NCI-H146 (cell line): Measurements from ENCODE around the gene TUBA1B.
"Not testable (repeated sequence)": the region's sequence is repeated elsewhere in the genome, so short reads cannot be mapped to it uniquely, and the experiment has no call there.

ENCODE experiments used
- DNase-seq: peaks from one replicate; lab custom pipeline; 2025; lab: John Stamatoyannopoulos, UW

TUBA1B gene

GRCh38 chr12:49131051-49131893 is at the start of gene TUBA1B:
Gene TUBA1B, minus strand, starts transcription at chr12:49131395. Its CDS starts 95 bp downstream, at chr12:49131300.
- DNase-seq = peak; percentile 96

DNA sequence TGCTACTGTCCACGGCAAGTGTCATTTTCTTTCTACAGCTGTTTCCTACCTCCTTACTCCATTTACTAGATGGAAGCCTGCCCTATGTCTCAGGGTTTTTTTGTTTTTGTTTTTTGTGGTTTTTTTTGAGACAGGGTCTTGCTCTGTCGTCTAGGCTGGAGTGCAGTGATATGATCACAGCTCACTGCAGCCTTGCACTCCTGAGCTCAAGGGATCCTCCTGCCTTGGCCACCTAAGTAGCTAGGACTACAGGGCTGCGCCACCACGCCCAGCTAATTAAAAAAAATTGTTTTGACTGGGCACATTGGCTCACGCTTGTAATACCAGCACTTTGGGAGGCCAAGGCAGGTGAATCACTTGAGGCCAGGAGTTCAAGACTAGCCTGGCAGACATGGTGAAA is 43.0 kb upstream of the TUBA1B start:
- no peak for DNase-seq

DNA sequence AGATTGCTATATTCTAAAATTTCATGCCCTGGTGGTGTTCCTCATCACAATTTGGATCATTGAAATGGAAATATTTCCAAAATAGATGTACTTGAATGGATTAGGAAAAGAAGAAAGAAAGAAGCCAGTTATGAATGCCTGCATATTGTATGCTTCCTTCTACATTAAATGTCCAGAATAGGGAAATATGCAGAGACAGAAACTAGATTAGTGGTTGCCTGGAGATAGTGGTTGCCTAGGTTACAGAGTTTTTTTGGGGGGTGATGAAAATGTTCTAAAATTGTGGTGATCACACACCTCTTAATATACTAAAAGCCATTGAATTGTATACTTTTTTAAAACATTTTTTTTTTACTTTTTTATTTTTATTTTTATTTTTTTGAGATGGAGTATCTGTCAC is 39.7 kb upstream of the TUBA1B start:
- DNase-seq = no peak

DNA sequence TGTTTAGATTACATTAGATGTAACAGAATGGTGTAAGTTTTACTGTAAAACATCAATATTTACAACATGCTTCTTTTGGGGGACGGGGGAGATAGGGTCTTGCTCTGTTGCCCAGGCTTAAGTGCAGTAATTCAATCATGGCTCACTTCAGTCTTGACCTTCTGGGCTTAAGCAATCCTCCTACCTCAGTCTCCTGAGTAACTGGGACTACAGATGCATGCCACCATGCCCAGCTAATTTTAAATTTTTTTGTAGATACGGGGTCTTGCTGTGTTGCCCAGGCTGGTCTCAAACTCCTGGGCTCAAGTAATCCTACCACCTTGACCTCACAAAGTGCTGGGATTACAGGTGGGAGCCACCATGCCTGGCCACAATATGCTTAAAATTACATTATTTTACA is 33.9 kb upstream of the TUBA1B start:
- no peak for DNase-seq

- DNase-seq = not testable (repeated sequence)
Observed at GRCh38 chr12:49161901-49162300, 30.7 kb upstream of the TUBA1B start.

GRCh38 chr12:49161092-49161795 is 30.0 kb upstream of the TUBA1B start:
- no peak for DNase-seq

DNA sequence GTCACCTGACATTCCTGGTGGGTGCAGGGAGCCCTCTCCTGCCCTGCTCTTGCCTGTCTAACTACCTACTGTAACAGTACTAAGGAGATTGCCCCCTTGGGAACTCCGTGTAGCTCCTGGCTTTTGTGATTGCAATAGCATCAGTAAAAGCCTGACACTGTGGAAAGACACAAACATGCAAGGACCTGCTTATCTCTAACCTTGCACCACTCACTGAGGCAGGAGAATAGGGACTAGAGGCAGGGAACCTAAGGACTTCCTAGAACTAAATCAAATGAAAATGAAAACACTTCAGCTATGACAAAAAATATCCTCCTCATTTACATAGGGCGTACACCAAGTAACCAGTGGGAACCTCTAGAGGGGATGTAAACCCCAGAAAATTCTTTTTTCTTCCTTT is 29.2 kb upstream of the TUBA1B start:
- no peak for DNase-seq

- no peak for DNase-seq
Observed at GRCh38 chr12:49154221-49154620, 23.0 kb upstream of the TUBA1B start.

- no peak for DNase-seq
Observed at GRCh38 chr12:49147384-49147783, 16.2 kb upstream of the TUBA1B start.

- DNase-seq = no peak
Observed at GRCh38 chr12:49146406-49146805, 15.2 kb upstream of the TUBA1B start.

GRCh38 chr12:49144384-49144783 is 13.2 kb upstream of the TUBA1B start:
- no peak for DNase-seq

DNA sequence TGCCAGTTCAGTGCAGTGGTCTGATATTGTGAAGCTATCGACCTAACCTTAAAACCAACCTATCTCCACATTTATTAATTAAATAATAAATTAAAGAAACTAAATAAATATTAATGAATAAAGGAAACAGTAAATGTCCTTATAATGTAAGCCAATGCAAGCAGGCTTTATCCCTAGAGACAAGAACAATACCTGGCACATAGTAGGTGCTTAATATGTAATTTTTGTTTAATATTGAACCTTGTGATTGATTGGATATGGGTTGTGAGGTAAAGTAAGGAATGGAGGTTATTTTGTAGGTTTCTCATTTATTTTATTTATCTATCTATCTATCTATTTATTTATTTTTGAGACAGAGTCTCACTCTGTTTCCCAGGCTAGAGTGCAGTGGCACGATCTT is 7.8 kb upstream of the TUBA1B start:
- DNase-seq = no peak

GRCh38 chr12:49138587-49138986 is 7.4 kb upstream of the TUBA1B start:
- no peak for DNase-seq

- no peak for DNase-seq
Observed at GRCh38 chr12:49137476-49137875, 6.3 kb upstream of the TUBA1B start.

- DNase-seq = not testable (repeated sequence)
Observed at GRCh38 chr12:49136997-49137396, 5.8 kb upstream of the TUBA1B start.

DNA sequence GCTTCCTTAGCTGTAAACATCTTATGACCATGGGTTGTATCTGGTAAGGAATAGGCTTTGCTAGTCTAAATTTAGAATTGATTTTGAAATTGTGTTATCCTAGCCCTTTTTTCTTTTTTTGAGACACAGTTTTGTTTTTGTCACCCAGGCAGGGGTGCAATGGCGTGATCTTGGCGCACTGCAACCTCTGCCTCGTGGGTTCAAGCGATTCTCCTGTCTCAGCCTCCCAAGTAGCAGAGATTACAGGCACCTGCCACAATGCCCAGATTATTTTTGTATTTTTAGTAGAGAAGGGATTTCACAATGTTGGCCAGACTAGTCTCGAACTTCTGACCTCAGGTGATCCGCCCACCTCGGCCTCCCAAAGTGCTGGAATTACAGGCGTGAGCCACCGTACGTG is 2.4 kb upstream of the TUBA1B start:
- no peak for DNase-seq

DNA sequence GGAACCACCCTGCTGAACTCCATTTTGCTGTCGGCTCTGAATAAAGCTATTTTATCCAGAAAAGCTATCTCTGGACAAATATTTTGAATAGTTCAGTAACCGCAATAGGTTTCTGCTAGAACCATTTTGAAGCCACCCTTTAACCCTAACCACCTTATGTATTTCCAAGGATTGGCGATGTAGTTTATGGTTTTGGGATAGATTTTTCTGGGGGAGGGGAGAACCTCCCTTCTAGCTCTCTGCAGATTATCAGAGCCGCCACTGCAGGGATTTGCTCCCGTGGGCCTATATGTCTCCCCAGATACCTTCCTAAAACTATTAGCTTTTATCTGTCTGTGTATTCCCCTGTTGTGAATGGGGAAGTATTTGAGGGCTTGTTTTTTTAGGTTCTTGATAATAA is 1.8 kb upstream of the TUBA1B start:
- no peak for DNase-seq

- DNase-seq = peak; percentile 35
Observed at GRCh38 chr12:49131894-49132461, 783 bp upstream of the TUBA1B start.

GRCh38 chr12:49130151-49131050 is 794 bp downstream of the TUBA1B start:
- peak; percentile 97 for DNase-seq

DNA sequence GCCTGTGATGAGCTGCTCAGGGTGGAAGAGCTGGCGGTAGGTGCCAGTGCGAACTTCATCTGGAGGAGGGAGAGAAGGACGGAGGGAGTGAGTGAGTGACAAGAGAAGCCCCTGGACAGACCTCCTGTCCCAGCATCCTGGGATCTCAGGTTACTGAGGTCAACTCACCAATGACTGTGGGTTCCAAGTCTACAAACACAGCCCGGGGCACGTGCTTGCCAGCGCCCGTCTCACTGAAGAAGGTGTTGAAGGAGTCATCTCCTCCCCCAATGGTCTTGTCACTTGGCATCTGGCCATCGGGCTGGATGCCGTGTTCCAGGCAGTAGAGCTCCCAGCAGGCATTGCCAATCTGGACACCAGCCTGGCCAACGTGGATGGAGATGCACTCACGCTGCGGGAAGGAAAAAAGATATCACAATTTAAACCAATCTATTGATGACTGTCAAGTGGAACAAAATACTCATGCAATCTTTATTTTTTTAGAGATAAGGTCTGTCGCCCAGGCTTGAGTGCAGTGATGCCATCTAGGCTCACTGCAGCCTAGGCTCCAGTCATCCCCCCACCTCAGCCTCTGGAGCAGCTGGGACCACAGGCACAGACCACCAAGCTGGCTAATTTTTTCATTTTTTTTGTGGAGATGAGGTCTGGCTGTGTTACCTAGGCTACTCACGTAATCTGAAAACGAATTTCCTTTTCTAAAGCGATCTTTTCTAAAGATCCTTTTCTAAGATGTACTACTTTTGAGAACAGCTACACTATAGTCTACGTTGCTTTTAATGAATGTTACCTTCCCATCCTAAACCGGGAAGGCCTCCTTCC is 1.7 kb downstream of the TUBA1B start:
- no peak for DNase-seq

- not testable (repeated sequence) for DNase-seq
Observed at GRCh38 chr12:49127971-49128370, 3.2 kb downstream of the TUBA1B start.
